HG03378 (cell line): ENCODE measurements around the gene PLD5.
"Not testable (repeated sequence)": the region's sequence is repeated elsewhere in the genome, so short reads cannot be mapped to it uniquely, and the experiment has no call there.

Source experiments
- ATAC-seq: cut with Tn5 transposase; IDR thresholded peaks from one replicate; pipeline ENCODE4 v1.9.1; 2021; ENCODE audit warnings: mild to moderate bottlenecking, moderate library complexity; ENCODE audit not compliant: unreplicated experiment

Gene PLD5

GRCh38 chr1:242081446-242081845, 443.1 kb downstream of the PLD5 start:
- no peak for ATAC-seq

GRCh38 chr1:242065813-242066212, 458.7 kb downstream of the PLD5 start:
- no peak for ATAC-seq

GRCh38 chr1:242062271-242062670, 462.2 kb downstream of the PLD5 start:
- no peak for ATAC-seq

GRCh38 chr1:242059976-242060375, 464.5 kb downstream of the PLD5 start:
- ATAC-seq: no peak

GRCh38 chr1:242058582-242058981, 465.9 kb downstream of the PLD5 start:
- ATAC-seq: peak; percentile 92

- not testable (repeated sequence) for ATAC-seq
These were observed 466.3 kb downstream of the PLD5 start for GRCh38 chr1:242058181-242058580.

- ATAC-seq: no peak
These were observed 466.8 kb downstream of the PLD5 start for GRCh38 chr1:242057745-242058115.

GRCh38 chr1:242056988-242057744, 467.3 kb downstream of the PLD5 start:
- no peak for ATAC-seq

- no peak for ATAC-seq
These were observed 468.7 kb downstream of the PLD5 start for GRCh38 chr1:242055749-242056320.

- no peak for ATAC-seq
These were observed 481.3 kb downstream of the PLD5 start for GRCh38 chr1:242043165-242043564.

- ATAC-seq: no peak
These were observed 490.1 kb downstream of the PLD5 start for GRCh38 chr1:242034392-242034791.

GRCh38 chr1:242033447-242033846, 491.1 kb downstream of the PLD5 start:
- ATAC-seq: no peak
